GM21526 (cell line): ENCODE measurements around the gene CADM4.
"Not testable (repeated sequence)": the region's sequence is repeated elsewhere in the genome, so short reads cannot be mapped to it uniquely, and the experiment has no call there.

ENCODE experiments used
- ATAC-seq: cut with Tn5 transposase; IDR thresholded peaks from one replicate; pipeline ENCODE4 v1.9.1; 2021; ENCODE audit warnings: moderate library complexity; ENCODE audit not compliant: unreplicated experiment, low FRiP score

The CADM4 gene

GRCh38 chr19:43664018-43664417, 24.4 kb upstream of the CADM4 start:
- no peak for ATAC-seq

- ATAC-seq = no peak
Measured at GRCh38 chr19:43662487-43662886, 22.8 kb upstream of the CADM4 start.

GRCh38 chr19:43660971-43661360, 21.3 kb upstream of the CADM4 start:
- ATAC-seq = no peak

DNA sequence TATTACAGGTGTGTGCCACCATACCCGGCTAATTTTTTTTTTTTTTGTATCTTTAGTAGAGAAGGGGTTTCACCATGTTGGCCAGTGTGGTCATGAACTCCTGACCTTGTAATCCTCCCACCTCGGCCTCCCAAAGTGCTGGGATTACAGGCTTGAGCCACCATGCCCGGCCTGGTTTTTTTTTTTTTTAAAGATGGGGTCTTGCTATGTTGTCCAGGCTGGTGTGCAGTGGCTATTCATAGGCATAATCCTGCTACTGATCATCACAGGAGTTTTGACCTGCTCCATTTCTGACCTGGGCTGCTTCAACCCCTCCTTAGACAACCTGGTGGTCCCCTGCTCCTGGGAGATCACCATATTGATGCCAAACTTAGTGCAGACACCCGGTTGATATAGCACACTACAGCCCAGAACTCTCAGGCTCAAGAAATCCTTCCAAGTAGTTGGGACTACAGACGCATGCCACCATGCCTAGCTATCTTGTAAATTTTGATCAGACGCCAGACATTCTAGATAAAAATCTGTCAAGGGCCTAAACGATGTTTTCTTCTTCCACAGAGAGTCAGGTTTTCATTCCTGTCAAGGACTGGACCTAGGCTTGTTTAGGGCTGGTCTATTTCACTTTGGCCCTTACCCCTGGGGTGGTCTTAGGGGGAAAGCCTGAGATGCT, 20.8 kb upstream of the CADM4 start:
- no peak for ATAC-seq

DNA sequence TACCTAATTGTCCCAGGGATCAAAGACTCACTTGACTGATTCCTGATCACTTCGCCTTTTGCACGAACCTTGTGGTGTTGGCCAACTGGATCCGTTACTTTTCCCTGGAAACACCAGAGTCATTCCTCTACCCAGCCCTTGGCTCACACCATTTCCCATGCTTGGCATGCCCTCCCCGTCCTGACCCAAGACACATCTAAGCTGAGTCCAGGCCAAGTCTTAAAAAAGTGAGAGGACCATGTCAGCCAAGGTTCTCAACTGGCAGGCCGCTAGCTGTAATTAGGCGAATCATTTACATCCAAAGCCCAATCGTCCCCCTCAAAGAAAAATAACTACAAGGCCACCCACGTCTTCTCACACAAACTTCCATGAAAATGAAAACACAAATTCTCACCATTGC, 18.8 kb upstream of the CADM4 start:
- ATAC-seq = no peak

GRCh38 chr19:43658001-43658400, 18.4 kb upstream of the CADM4 start:
- no peak for ATAC-seq

- no peak for ATAC-seq
Measured at GRCh38 chr19:43656436-43656835, 16.8 kb upstream of the CADM4 start.

GRCh38 chr19:43652546-43652874, 12.9 kb upstream of the CADM4 start:
- ATAC-seq = no peak

DNA sequence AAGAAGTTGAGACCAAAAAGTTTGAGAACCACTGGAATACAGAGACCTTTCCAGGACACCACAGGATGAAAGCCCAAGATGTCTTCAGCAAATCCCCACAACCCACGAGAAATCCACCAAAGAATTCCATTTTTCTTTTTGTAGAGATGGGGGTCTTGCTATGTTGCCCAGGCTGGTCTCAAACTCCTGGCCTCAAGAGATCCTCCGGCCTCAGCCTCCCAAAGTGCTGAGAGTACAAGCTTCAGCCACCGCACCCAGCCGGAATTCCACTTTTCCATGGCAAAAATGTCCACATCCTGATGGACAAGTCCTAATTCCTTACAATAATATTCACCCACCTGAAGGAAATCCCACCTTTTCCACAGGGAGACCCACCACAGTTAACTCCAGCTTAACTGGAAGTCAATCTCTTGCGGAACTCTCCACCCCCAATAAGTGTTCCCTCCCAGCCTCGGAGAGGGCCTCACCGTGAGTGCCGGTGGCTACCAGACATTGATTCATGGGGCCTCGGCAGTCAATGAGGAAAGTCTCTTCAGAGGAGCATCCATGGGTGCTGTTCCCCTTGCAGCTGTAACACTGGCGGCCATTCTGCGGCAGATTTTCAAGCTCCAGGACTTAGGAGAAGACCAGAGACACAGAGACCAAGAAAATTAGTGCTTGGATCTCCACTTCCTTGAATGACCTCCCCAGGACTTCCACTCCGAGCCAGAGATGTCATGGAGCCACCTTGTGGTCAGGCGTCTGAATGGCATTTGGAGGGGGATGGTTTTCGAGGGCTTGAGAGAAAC, 12.3 kb upstream of the CADM4 start:
- ATAC-seq = no peak

- ATAC-seq = not testable (repeated sequence)
Measured at GRCh38 chr19:43650276-43650675, 10.6 kb upstream of the CADM4 start.

GRCh38 chr19:43649514-43649913, 9.9 kb upstream of the CADM4 start:
- ATAC-seq = no peak

DNA sequence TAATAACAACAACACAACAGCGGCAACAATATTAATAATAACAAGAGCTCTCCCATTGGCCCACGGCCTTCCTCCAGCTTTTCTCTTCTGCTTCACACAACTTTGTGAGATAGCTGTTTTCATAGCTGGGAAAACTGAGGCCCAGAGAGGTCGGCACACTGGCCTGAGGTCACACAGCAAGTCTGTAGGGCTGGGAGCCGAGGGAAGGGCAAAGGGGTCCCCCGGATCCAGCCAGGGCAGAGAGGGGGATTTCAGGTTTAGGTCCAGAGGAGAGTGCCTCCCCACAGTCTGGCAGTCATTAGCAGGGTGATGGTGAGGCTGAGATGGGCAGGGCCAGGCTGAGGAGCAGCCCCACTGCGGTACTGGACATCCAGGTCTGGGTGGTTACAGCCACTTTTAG, 9.0 kb upstream of the CADM4 start:
- no peak for ATAC-seq

DNA sequence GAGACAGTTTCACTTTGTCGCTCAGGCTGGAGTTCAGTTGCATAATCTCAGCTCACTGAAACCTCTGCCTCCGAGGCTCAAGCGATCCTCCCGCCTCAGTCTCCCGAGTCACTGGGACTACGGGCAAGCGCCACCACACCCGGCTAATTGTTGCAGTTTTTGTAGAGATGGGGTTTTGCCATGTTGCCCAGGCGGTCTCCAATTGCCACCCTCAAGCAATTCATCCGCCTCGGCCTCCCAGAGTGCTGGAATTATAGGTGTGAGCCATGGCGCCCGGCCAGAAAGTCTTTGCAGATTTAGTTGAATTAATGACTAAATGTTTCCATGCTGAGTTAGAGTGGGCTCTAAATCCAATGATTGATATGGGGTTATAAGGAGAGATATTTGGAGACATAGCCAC, 4.5 kb upstream of the CADM4 start:
- ATAC-seq = no peak

DNA sequence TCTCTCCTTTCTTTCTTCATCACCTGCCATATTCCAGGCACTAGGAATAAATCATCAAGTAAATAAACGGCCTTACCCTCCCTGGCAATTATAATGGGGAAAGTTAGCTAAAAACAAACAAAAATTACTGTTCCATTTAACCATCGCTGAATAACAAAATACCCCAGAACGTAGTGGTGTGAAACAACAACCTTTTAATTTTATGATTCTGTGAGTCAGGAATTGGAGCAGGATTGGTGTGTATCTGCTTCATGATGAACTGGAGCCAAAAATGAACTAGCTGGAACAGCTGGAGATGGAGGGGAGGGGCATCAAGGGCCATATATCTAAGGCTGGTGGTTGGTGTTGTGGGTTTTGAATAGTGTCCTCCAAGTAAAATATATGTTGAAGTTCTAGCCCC, 3.7 kb upstream of the CADM4 start:
- no peak for ATAC-seq

GRCh38 chr19:43642531-43642930, 2.9 kb upstream of the CADM4 start:
- ATAC-seq = no peak

DNA sequence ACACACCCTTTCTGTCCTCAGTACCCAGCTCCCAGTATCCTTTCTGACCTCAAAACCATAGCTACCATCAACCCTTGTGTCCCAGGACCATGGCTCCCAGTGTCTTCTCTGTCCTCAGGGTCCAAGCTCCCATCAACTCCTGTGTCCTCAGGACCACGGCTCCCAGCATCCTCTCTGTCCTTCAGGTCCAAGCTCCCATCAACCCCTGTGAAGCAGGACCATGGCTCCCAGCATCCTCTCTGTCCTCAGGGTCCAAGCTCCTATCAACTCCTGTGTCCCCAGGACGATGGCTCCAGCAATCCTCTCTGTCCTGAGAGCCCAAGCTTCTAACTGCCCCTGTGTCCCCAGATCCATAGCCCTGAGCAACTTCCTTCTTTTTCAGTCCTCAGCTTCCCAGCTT, 1.7 kb upstream of the CADM4 start:
- ATAC-seq = no peak

- ATAC-seq = no peak
Measured at GRCh38 chr19:43640424-43640757, 741 bp upstream of the CADM4 start.

DNA sequence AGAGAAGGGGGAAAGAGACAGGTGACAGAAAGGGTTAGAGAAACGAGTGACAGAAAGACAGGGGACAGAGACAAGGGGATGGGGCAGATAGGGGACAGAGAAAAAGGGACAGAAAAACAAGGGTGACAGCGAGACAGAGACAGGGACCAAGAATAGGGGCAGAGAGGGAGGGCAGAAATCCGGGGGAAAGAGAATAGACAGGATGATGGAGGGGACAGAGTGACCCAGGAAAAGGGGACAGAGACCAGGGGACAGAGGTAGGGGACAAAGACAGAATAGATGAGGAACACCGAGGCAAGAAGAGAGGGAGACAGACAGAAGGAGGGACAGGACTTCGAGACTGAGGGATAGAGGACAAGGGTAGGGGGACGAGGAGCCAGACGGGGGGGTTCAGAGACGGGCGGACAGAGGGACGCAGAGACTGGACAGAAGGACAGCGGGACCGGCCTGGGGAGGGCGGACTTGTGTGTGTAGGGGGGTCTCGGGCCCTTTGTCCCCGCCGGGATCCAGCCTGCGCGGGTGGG, 593 bp downstream of the CADM4 start:
- no peak for ATAC-seq

DNA sequence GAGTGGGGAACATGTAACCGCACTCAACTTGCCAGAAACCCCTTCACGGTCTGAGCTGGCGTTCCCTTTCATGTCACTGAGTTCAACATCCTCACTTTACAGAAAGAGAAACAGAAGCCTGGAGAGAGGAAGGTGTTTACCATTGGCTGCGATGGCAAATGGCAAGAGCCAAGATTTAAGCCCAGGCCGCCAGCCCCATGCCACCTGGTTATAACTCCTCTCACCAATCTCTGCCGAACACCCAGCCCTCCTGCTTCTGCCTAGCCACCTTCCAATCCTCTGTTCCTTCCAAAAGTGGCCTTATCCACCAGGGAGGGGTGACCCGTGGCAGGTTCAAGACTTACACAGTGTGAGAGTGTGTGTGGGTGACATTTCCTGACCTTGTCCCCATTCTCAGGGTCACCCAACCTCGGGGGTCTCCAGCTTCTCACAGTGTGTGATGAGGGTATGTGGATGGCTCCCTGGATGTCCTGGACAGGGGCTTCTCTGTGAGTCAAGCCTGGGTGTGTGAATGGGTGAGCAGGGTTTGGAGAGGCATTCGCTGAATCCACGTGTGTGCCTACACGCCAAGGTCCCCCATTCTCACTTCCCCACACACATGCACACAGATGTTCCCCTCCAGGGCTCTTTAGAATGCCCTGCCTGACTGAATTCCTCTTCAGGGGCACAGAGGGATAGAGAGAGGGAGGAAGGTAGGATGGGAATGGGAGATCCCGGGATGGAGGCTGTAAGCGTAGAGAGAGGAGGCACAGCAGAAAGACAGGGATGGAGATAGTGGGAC, 1.2 kb downstream of the CADM4 start:
- ATAC-seq = no peak

DNA sequence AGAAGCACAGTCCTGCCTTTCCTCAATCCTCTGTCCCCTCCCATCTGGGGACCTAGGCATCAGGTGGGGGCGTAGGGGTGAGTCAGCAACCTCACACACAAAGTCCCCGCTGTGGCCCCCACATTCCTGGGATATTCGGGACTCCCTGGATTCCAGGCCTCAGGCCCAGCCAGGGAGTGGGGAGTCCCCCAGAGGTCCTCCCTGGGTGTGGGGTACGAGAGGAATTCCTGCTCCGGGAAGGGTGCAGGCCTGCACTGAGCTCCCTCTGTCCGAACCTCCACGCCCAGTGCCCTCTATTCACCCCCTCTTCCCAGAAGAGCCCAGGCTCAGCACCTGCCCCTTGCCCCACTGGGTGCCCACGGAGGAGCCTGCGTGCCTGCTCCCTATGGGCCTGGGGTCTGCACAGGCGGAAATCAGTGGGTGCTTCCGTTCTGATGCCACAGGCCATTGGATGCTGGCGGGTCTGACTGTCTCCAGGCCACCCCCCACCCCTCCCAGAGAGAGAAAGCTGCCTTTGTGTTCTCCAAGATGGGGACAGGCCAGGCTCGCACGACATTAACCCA, 3.4 kb downstream of the CADM4 start:
- no peak for ATAC-seq

GRCh38 chr19:43635561-43635940, 4.1 kb downstream of the CADM4 start:
- ATAC-seq = not testable (repeated sequence)
